HepG2 (cell line): ENCODE data around the gene BPIFA2. TPM values are rescaled to one million over a fixed set of nuclear protein-coding genes. Genes with fewer than 3 reads are reported as not detected.
A peak's percentile ranks its signal among the peaks of the same experiment; 100 is the strongest.

Experiments
- ATAC-seq: fragments of 200-7000 bp; cut with Tn5 transposase; 3 replicates; pipeline ENCODE4 v1.9.1; 2020; ENCODE audit warnings: mild to moderate bottlenecking, moderate library complexity
- BruUV-seq: library from RNA; stranded (reverse); fragments of 400-500 nt; replicated peaks from 2 replicates; lab custom pipeline; 2021; lab: Mats Ljungman, UMichigan
- CTCF ChIA-PET: fragments of 300-600 bp; formaldehyde crosslinking; extraction: SDS; loops from one replicate; lab custom pipeline; 2021; ENCODE audit warnings: low total read pairs, inconsistent platforms, low intra/inter-chr PET ratio; lab: Yijun Ruan, JAX
- POLR2A ChIA-PET: fragments of 350-600 bp; sonication (Branson Sonifier 250); formaldehyde crosslinking; loops from one replicate; lab custom pipeline; 2020; ENCODE audit warnings: antibody characterized with exemption, inconsistent platforms; lab: Yijun Ruan, JAX
- DNase-seq: peaks from one replicate; pipeline ENCODE4 v3.0.0-alpha.2; 2015; ENCODE audit warnings: low spot score
- FAIRE-seq: peaks from 3 replicates; lab custom pipeline; 2011; peaks lifted over from hg19 to GRCh38; lab: Jason Lieb, UNC
- H2AFZ ChIP-seq: one replicate; pipeline ENCODE4 v1.6.1; 2011; ENCODE audit warnings: low read length, inconsistent platforms
- H3K27ac ChIP-seq: fragments of 300-600 bp; 3 replicates; pipeline ENCODE4 v1.8.0; 2011; ENCODE audit warnings: mixed run types, mild to moderate bottlenecking, mixed read lengths, low read length, inconsistent platforms; ENCODE audit not compliant: insufficient read depth; ENCODE audit errors: extremely low read length
- H3K27me3 ChIP-seq, 2 experiments: fragments of 200-600 bp in 1 of 2; 2 replicates in 1 of 2; 3 replicates in 1 of 2; pipeline versions ENCODE4 v1.6.0 to v1.8.0; 2011; ENCODE audit warnings: low read length in 2 of 2, mild to moderate bottlenecking in 2 of 2, moderate library complexity in 2 of 2, inconsistent platforms in 1 of 2; ENCODE audit not compliant: insufficient read depth in 2 of 2, control insufficient read depth in 1 of 2
- H3K36me3 ChIP-seq, 2 experiments: fragments of 200-600 bp in 1 of 2; replicated peaks in 1 of 2; 2 replicates in 1 of 2; 3 replicates in 1 of 2; pipeline versions ENCODE4 v1.5.1 to v1.8.0; 2011; ENCODE audit warnings: low read length in 2 of 2, inconsistent platforms in 1 of 2; ENCODE audit not compliant: insufficient read depth in 2 of 2, control insufficient read depth in 1 of 2
- H3K4me1 ChIP-seq: 2 replicates; pipeline ENCODE4 v1.5.1; 2012; ENCODE audit warnings: low read length, inconsistent platforms; ENCODE audit not compliant: insufficient read depth
- H3K4me2 ChIP-seq: 2 replicates; pipeline ENCODE4 v1.6.0; 2011; ENCODE audit warnings: low read depth, low read length, inconsistent platforms
- H3K4me3 ChIP-seq, 3 experiments: fragments of 200-600 bp in 1 of 3; sonication (generic), shearing (Covaris generic) in 1 of 3; replicated peaks in 1 of 3; 2 replicates each; pipeline ENCODE4 v1.5.1; 2011 to 2016; ENCODE audit warnings: low read length in 3 of 3, inconsistent platforms in 2 of 3, low read depth in 2 of 3, mild to moderate bottlenecking in 2 of 3, control low read depth in 1 of 3, mixed read lengths in 1 of 3; ENCODE audit not compliant: insufficient read depth in 1 of 3
- H3K79me2 ChIP-seq: one replicate; pipeline ENCODE4 v1.6.1; 2011; ENCODE audit warnings: low read length, inconsistent platforms; ENCODE audit not compliant: insufficient read depth
- H3K9ac ChIP-seq: 2 replicates; pipeline ENCODE4 v1.6.0; 2011; ENCODE audit warnings: mild to moderate bottlenecking, low read depth, low read length, inconsistent platforms; ENCODE audit not compliant: insufficient read depth
- H3K9me3 ChIP-seq: 2 replicates; pipeline ENCODE4 v1.5.1; 2012; ENCODE audit warnings: mild to moderate bottlenecking, low read length
- H4K20me1 ChIP-seq: 2 replicates; pipeline ENCODE4 v1.6.0; 2011; ENCODE audit warnings: inconsistent platforms, mild to moderate bottlenecking, low read length, moderate library complexity; ENCODE audit not compliant: insufficient read depth
- AHR ChIP-seq: IDR thresholded peaks from 2 replicates; pipeline ENCODE4 v1.6.1; 2018; ENCODE audit warnings: missing genetic modification reagents, missing compliant biosample characterization
- NFE2L2 ChIP-seq: fragments of 150-350 bp; IDR thresholded peaks from 2 replicates; pipeline ENCODE4 v1.6.1; 2014; ENCODE audit warnings: low read length
- TAF1 ChIP-seq: sonication (generic); formaldehyde crosslinking; IDR thresholded peaks from 2 replicates; pipeline ENCODE4 v1.4.0; 2020; ENCODE audit warnings: missing genetic modification reagents
- ZNF629 ChIP-seq: sonication (generic); formaldehyde crosslinking; conservative IDR thresholded peaks from 2 replicates; pipeline ENCODE4 v1.5.0; 2020; ENCODE audit warnings: missing genetic modification reagents
- WGBS: methylation state at CpG from one replicate; pipeline ENCODE4 v1.1.6; 2017; ENCODE audit warnings: low lambda C conversion rate; 5-methylcytosine and 5-hydroxymethylcytosine counted together
- in situ Hi-C: cut with HindIII; loops from 2 replicates; pipeline ENCODE4 v1.10.0; 2017; ENCODE audit warnings: low pct_unique_long_range_greater_than_20kb; ENCODE audit not compliant: extremely low pct_ligation_motif_present
- intact Hi-C: fragments of 100-400 bp; cut with micrococcal nuclease; formaldehyde crosslinking; loops from one replicate; pipeline ENCODE4 v1.10.0; 2022; ENCODE audit not compliant: unreplicated experiment
- polyA plus RNA-seq, 8 experiments: library from polyadenylated mRNA; depleted of rRNA in 3 of 8; stranded (reverse) in 7 of 8; unstranded in 1 of 8; fragments of >200 nt; fragmentation: Illumina TruSeq in 4 of 8; extraction: Trizol in 4 of 8; gene quantifications; 2 replicates each; pipeline versions ENCODE4 v1.2.1 to v1.2.3, GENCODE V29; 2011 to 2016; ENCODE audit warnings: low read depth in 4 of 8, missing spikeins in 1 of 8, mixed read lengths in 1 of 8; ENCODE audit not compliant: insufficient read depth in 1 of 8
- total RNA-seq, 5 experiments: library from RNA; depleted of rRNA; stranded (reverse); fragments of >200 nt; fragmentation: Illumina TruSeq; extraction: Trizol; gene quantifications; 2 replicates each; pipeline ENCODE4 v1.2.3, GENCODE V29; 2016; ENCODE audit warnings: low read depth in 1 of 5

The BPIFA2 gene
- total and polyA plus RNA-seq, 2 of the 13 experiments (the other 11 are each of a cell fraction or from before 2014, with no cell fraction given): not detected

DNA sequence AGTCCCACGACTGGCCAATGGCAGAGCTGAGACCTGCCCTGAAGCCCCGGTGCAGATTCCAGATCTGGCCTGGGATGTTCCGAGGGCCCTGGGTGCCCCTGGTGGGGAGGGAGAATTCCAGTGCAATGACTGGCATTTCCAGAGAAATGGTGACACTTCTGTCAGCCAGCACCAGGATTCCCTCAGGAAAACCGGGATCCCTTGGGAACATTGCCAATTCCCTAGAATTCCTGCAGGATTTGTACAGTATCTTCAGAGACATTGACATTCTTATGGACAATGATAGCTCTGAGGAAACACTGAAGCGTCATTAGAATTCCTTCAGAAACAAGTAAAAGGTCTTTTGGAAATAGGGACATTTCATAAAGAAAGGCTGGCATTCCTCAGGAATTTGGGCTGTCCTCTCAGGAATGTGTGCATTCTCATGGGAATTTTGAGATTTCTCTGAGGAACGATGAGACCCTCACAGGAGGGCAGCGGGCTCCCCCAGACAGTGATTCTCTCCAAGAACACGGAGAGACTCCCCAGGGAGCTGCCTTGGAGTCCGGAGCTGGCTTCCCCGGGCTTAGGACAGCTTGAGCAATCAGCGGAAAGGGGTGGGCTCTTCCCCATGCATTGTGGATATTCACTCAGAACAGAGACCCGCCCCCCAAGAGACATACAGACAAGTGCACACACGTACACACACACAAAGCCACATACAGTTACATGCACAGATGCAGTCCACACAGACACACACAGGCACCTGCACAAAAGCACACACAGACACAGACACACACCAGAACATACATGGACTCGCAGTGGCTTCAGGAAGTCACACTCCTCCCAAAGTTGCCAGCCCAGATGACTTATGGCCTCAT lies 35.2 kb upstream of the BPIFA2 start:
- BruUV-seq: no TSS peak
- Histone ChIP-seq H3K27me3 (peaks cover 2 to 35% of the 10 kb centered on the region in 2 experiments; a peak in 3 of 5 replicates), H3K4me2 (no peak overlapping the region; the same call in 1 of the 2 replicates), H3K36me3 (no peaks in the 10 kb centered on the region), H3K79me2 (no peaks in the 10 kb centered on the region), H3K4me3 (no peak overlapping the region), H3K4me1 (peaks cover 9% of the 10 kb centered on the region)
- DNase-seq (no peak), FAIRE-seq (no peak), ATAC-seq (peak; percentile 58)
- in situ Hi-C loops: no loop called here
- whole genome bisulfite sequencing: 10% methylated on average over 8 of the region's 14 CpGs
- ChIA-PET CTCF (no interaction called here), POLR2A (no interaction called here)
- TF ChIP-seq NFE2L2: peak; percentile 62
- no peak for TF ChIP-seq AHR (CRISPR knock-in tag)
- TF ChIP-seq, all 625 proteins: peak for 1
- no peak overlapping the region for H3K9ac ChIP-seq
- intact Hi-C loops: no loop called here
- H3K27ac ChIP-seq: no peak overlapping the region
- no peak overlapping the region for H2AFZ ChIP-seq
- H3K9me3 ChIP-seq: no peaks in the 10 kb centered on the region
- no peaks in the 10 kb centered on the region for H4K20me1 ChIP-seq

GRCh38 chr20:33133373-33133941 lies 34.5 kb upstream of the BPIFA2 start:
- DNase-seq: no peak
- no TSS peak for BruUV-seq
- intact Hi-C loops (no loop called here), in situ Hi-C loops (no loop called here)
- CTCF ChIA-PET: no interaction called here
- peaks cover 2 to 35% of the 10 kb centered on the region in 2 experiments; a peak in 3 of 5 replicates for H3K27me3 ChIP-seq
- H3K9ac ChIP-seq: no peak overlapping the region
- no peak overlapping the region for H3K4me2 ChIP-seq
- peaks cover 6% of the 10 kb centered on the region; the same call in 1 of the 2 replicates for H3K4me1 ChIP-seq
- H2AFZ ChIP-seq: no peak overlapping the region
- no peaks in the 10 kb centered on the region for H3K79me2 ChIP-seq
- no peak; the same call in 1 of the 3 replicates for ATAC-seq
- WGBS: 56% methylated on average over 11 of the region's 11 CpGs
- no peak overlapping the region for H3K27ac ChIP-seq
- TF ChIP-seq ZNF629 (CRISPR knock-in tag) (peak; percentile 86), TAF1 (CRISPR knock-in tag) (no peak)
- H3K9me3 ChIP-seq: no peaks in the 10 kb centered on the region
- no peak overlapping the region for H3K4me3 ChIP-seq
- no peaks in the 10 kb centered on the region for H4K20me1 ChIP-seq
- FAIRE-seq: no peak
- POLR2A ChIA-PET: no interaction called here
- no peaks in the 10 kb centered on the region for H3K36me3 ChIP-seq
